ENCODE results near the gene RWDD3. TPM values are rescaled to one million over a fixed set of nuclear protein-coding genes. Genes with fewer than 3 reads are reported as not detected.

RWDD3 gene
- total RNA-seq, 4 donors from 2014 or later = 8.8 to 15.2 (median 11.6) TPM

GRCh38 chr1:95237981-95238703 lies 4.1 kb downstream of the RWDD3 start:
- H3K27ac ChIP-seq (replicated peaks in 1 of 4) = no peak overlapping the region
- TF ChIP-seq POLR2AphosphoS5 (IDR thresholded peaks at IDR 0.05) (no peak), EP300 (IDR thresholded peaks at IDR 0.05) (no peak), CTCF (IDR thresholded peaks at IDR 0.05) (no peak), POLR2A (IDR thresholded peaks at IDR 0.05; ENCODE audit: low read depth) (no peak)
- H3K27me3 ChIP-seq = no peaks in the 10 kb centered on the region
- no peak for DNase-seq (ENCODE audit: extremely low spot score)
- WGBS = 78% methylated on average over 4 of the region's 4 CpGs
- intact Hi-C loops (cut with DNase I) = loop anchor here (10.0 kb wide), 1 partner anchor 383 kb away; no protein-coding TSS in a partner anchor
- peaks cover 0 to 9% (median 0%) of the 10 kb centered on the region in 4 donors for H3K9me3 ChIP-seq
- H3K36me3 ChIP-seq = peaks cover 0 to 29% (median 18%) of the 10 kb centered on the region in 4 donors
- no peak overlapping the region for H3K4me3 ChIP-seq
- H3K4me1 ChIP-seq = peaks cover 18 to 43% (median 35%) of the 10 kb centered on the region in 4 donors

GRCh38 chr1:95245029-95245428 lies 11.0 kb downstream of the RWDD3 start:
- H3K4me3 ChIP-seq = no peak overlapping the region
- WGBS = 32% methylated on average over 1 of the region's 1 CpG
- no peak for TF ChIP-seq POLR2AphosphoS5 (IDR thresholded peaks at IDR 0.05)
- no peak overlapping the region for H3K27ac ChIP-seq (replicated peaks in 1 of 4)
- intact Hi-C loops (cut with DNase I) = no loop called here
- peaks cover 0 to 34% (median 19%) of the 10 kb centered on the region in 4 donors for H3K36me3 ChIP-seq
- peaks cover 0 to 9% (median 0%) of the 10 kb centered on the region in 4 donors for H3K9me3 ChIP-seq
- no peaks in the 10 kb centered on the region for H3K27me3 ChIP-seq
- no peak for DNase-seq (ENCODE audit: extremely low spot score)
- peaks cover 8 to 24% (median 14%) of the 10 kb centered on the region in 4 donors for H3K4me1 ChIP-seq

- TF ChIP-seq CTCF (IDR thresholded peaks at IDR 0.05) (no peak), POLR2A (IDR thresholded peaks at IDR 0.05; ENCODE audit: low read depth) (no peak), EP300 (IDR thresholded peaks at IDR 0.05) (no peak), POLR2AphosphoS5 (IDR thresholded peaks at IDR 0.05) (no peak)
- Histone ChIP-seq H3K4me3 (no peak overlapping the region), H3K27ac (replicated peaks in 1 of 4) (no peak overlapping the region), H3K9me3 (peaks cover 0 to 9% (median 0%) of the 10 kb centered on the region in 4 donors), H3K27me3 (no peaks in the 10 kb centered on the region), H3K4me1 (peaks cover 8 to 31% (median 16%) of the 10 kb centered on the region in 4 donors), H3K36me3 (peaks cover 0 to 21% (median 11%) of the 10 kb centered on the region in 4 donors)
- WGBS = 77% methylated on average over 3 of the region's 3 CpGs
- DNase-seq (ENCODE audit: extremely low spot score) = no peak
- intact Hi-C loops (cut with DNase I) = no loop called here
Observed at GRCh38 chr1:95246511-95246910, 12.5 kb downstream of the RWDD3 start.

- intact Hi-C loops (cut with DNase I) = no loop called here
- no peak for DNase-seq (ENCODE audit: extremely low spot score)
- H3K27ac ChIP-seq (replicated peaks in 1 of 4) = no peak overlapping the region
- peaks cover 0 to 17% (median 7%) of the 10 kb centered on the region in 4 donors for H3K36me3 ChIP-seq
- H3K27me3 ChIP-seq = no peaks in the 10 kb centered on the region
- WGBS = 82% methylated on average over 3 of the region's 3 CpGs
- H3K4me1 ChIP-seq = peaks cover 8 to 31% (median 16%) of the 10 kb centered on the region in 4 donors
- TF ChIP-seq POLR2A (IDR thresholded peaks at IDR 0.05; ENCODE audit: low read depth) (no peak), EP300 (IDR thresholded peaks at IDR 0.05) (no peak), CTCF (IDR thresholded peaks at IDR 0.05) (no peak), POLR2AphosphoS5 (IDR thresholded peaks at IDR 0.05) (no peak)
- no peaks in the 10 kb centered on the region for H3K9me3 ChIP-seq
- no peak overlapping the region for H3K4me3 ChIP-seq
Observed at GRCh38 chr1:95247607-95248006, 13.6 kb downstream of the RWDD3 start.

GRCh38 chr1:95249916-95250315 lies 15.9 kb downstream of the RWDD3 start:
- Histone ChIP-seq H3K4me3 (no peak overlapping the region), H3K27me3 (no peaks in the 10 kb centered on the region), H3K27ac (replicated peaks in 1 of 4) (no peak overlapping the region), H3K4me1 (peaks cover 0 to 11% (median 8%) of the 10 kb centered on the region in 4 donors), H3K36me3 (peaks cover 0 to 19% (median 9%) of the 10 kb centered on the region in 4 donors), H3K9me3 (no peaks in the 10 kb centered on the region)
- no peak for TF ChIP-seq CTCF (IDR thresholded peaks at IDR 0.05)
- TF ChIP-seq POLR2A (IDR thresholded peaks at IDR 0.05; ENCODE audit: low read depth) = no peak
- TF ChIP-seq POLR2AphosphoS5 (IDR thresholded peaks at IDR 0.05) = no peak
- TF ChIP-seq EP300 (IDR thresholded peaks at IDR 0.05) = no peak
- intact Hi-C loops (cut with DNase I) = no loop called here
- no peak for DNase-seq (ENCODE audit: extremely low spot score)
- 79% methylated on average over 1 of the region's 1 CpG for WGBS
